Smooth muscle cell (in vitro differentiated cells): Measurements from ENCODE around the gene AP2B1. TPM values are rescaled to one million over a fixed set of nuclear protein-coding genes. Genes with fewer than 3 reads are reported as not detected.
"Not testable (repeated sequence)": the region's sequence is repeated elsewhere in the genome, so short reads cannot be mapped to it uniquely, and the experiment has no call there.

Experiments used
- DNase-seq: peaks from one replicate; lab custom pipeline; 2025; ENCODE audit not compliant: unreplicated experiment; lab: John Stamatoyannopoulos, UW
- H2AFZ ChIP-seq: fragments of 200-600 bp; sonication (generic); 2 replicates; pipeline ENCODE4 v1.6.0; 2016; ENCODE audit warnings: antibody characterized with exemption, low read depth, mild to moderate bottlenecking
- H3F3A ChIP-seq: fragments of 200-600 bp; sonication (generic); 2 replicates; pipeline ENCODE4 v1.6.0; 2017; ENCODE audit warnings: antibody characterized with exemption, low read depth
- H3K27ac ChIP-seq: fragments of 200-600 bp; sonication (generic); 2 replicates; pipeline ENCODE4 v1.5.1; 2016; ENCODE audit warnings: low read depth, mild to moderate bottlenecking
- H3K27me3 ChIP-seq: fragments of 200-600 bp; sonication (generic); 2 replicates; pipeline ENCODE4 v1.6.1; 2016; ENCODE audit warnings: low read depth, mild to moderate bottlenecking
- H3K36me3 ChIP-seq: fragments of 200-600 bp; sonication (generic); 2 replicates; pipeline ENCODE4 v1.5.1; 2016; ENCODE audit warnings: low read depth
- H3K4me1 ChIP-seq: fragments of 200-600 bp; sonication (generic); 2 replicates; pipeline ENCODE4 v1.5.1; 2016; ENCODE audit warnings: low read depth
- H3K4me2 ChIP-seq: fragments of 200-600 bp; sonication (generic); 2 replicates; pipeline ENCODE4 v1.6.0; 2016; ENCODE audit warnings: mild to moderate bottlenecking
- H3K4me3 ChIP-seq: fragments of 200-600 bp; sonication (generic); 2 replicates; pipeline ENCODE4 v1.5.1; 2016; ENCODE audit warnings: mild to moderate bottlenecking
- H3K79me2 ChIP-seq: fragments of 200-600 bp; sonication (generic); 2 replicates; pipeline ENCODE4 v1.6.0; 2016; ENCODE audit warnings: low read depth, mild to moderate bottlenecking
- H3K9ac ChIP-seq: fragments of 200-600 bp; sonication (generic); 2 replicates; pipeline ENCODE4 v1.6.0; 2016; ENCODE audit warnings: low read depth
- H3K9me3 ChIP-seq: fragments of 200-600 bp; sonication (generic); replicated peaks from 2 replicates; pipeline ENCODE4 v1.5.1; 2016; ENCODE audit warnings: low read depth
- H4K20me1 ChIP-seq: fragments of 200-600 bp; sonication (generic); 2 replicates; pipeline ENCODE4 v1.6.0; 2016; ENCODE audit warnings: low read depth
- WGBS: methylation state at CpG from one replicate; pipeline ENCODE4 v1.1.7; 2016; ENCODE audit warnings: low lambda C conversion rate; 5-methylcytosine and 5-hydroxymethylcytosine counted together
- polyA plus RNA-seq: library from polyadenylated mRNA; unstranded; fragments of >200 nt; fragmentation: Nextera tagmentation; extraction: Ambion mirVana; gene quantifications from 2 replicates; pipeline ENCODE4 v1.2.1, GENCODE V29; 2016
- total RNA-seq: library from RNA; depleted of rRNA; stranded (reverse); fragments of >200 nt; gene quantifications from 2 replicates; pipeline ENCODE4 v1.2.3, GENCODE V29; 2014
- TF ChIP-seq, protein P1 (sequence below): fragments of 200-600 bp; sonication (generic); IDR thresholded peaks from 2 replicates; pipeline ENCODE4 v1.5.1; 2017; ENCODE audit warnings: borderline replicate concordance, mild to moderate bottlenecking, antibody characterized with exemption; ENCODE audit not compliant: insufficient read depth, poor library complexity, severe bottlenecking

The AP2B1 gene
- total and polyA plus RNA-seq, 2 experiments from 2014 or later: 58.5 to 92.3 TPM

DNA sequence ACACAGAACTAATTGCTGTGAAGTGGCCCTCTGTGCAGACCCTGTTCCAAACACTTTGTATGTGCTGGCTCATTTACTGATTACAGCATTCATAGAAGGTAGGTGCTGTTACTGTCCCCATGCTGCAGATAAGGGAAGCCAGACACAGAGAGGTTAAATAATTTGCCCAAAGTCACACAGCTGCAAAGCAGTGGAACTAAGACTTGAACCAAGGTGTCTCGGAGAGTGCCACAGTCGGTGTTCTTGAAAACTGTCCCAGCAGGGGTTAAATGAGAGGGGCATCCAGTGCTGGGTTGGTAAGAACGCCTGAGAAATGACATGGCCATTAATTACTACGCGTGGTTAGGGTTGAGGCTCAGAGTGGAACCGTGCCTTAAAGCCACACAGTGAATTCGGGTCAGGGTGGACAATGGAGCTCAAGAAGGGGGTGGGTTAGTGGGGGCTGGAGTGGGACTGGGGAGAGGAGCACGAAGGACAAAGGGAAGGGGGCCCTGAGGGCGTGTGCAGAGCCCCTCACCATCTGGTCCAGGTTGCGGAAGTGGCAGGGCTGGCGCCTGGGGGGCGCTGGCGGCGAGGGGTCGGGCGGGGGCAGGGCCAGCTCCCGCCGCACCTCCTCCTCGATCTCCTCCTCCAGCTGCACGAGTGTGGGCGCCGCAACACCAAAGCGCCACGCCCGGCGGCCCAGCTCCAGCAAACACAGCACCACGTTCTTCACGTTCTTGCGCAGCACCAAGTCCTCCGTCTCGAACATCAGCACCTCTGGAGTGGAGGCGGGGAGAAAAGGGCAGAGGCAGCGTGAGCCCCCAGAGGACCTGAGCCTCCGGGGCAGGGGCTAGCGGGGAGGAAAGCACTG, 162.7 kb downstream of the AP2B1 start:
- WGBS: 21% methylated on average over 27 of the region's 35 CpGs
- Histone ChIP-seq H3K36me3 (no peaks in the 10 kb centered on the region), H3F3A (no peaks in the 10 kb centered on the region), H3K27ac (no peak overlapping the region), H3K79me2 (no peaks in the 10 kb centered on the region), H4K20me1 (no peaks in the 10 kb centered on the region), H3K9me3 (no peaks in the 10 kb centered on the region), H3K4me2 (peak overlapping the region; percentile 73), H3K4me1 (no peaks in the 10 kb centered on the region), H3K27me3 (peaks cover 16% of the 10 kb centered on the region), H3K4me3 (peak overlapping the region; percentile 24), H2AFZ (no peak overlapping the region), H3K9ac (no peak overlapping the region)
- TF ChIP-seq, protein P1, sequence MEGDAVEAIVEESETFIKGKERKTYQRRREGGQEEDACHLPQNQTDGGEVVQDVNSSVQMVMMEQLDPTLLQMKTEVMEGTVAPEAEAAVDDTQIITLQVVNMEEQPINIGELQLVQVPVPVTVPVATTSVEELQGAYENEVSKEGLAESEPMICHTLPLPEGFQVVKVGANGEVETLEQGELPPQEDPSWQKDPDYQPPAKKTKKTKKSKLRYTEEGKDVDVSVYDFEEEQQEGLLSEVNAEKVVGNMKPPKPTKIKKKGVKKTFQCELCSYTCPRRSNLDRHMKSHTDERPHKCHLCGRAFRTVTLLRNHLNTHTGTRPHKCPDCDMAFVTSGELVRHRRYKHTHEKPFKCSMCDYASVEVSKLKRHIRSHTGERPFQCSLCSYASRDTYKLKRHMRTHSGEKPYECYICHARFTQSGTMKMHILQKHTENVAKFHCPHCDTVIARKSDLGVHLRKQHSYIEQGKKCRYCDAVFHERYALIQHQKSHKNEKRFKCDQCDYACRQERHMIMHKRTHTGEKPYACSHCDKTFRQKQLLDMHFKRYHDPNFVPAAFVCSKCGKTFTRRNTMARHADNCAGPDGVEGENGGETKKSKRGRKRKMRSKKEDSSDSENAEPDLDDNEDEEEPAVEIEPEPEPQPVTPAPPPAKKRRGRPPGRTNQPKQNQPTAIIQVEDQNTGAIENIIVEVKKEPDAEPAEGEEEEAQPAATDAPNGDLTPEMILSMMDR: no peak
- DNase-seq: no peak

DNA sequence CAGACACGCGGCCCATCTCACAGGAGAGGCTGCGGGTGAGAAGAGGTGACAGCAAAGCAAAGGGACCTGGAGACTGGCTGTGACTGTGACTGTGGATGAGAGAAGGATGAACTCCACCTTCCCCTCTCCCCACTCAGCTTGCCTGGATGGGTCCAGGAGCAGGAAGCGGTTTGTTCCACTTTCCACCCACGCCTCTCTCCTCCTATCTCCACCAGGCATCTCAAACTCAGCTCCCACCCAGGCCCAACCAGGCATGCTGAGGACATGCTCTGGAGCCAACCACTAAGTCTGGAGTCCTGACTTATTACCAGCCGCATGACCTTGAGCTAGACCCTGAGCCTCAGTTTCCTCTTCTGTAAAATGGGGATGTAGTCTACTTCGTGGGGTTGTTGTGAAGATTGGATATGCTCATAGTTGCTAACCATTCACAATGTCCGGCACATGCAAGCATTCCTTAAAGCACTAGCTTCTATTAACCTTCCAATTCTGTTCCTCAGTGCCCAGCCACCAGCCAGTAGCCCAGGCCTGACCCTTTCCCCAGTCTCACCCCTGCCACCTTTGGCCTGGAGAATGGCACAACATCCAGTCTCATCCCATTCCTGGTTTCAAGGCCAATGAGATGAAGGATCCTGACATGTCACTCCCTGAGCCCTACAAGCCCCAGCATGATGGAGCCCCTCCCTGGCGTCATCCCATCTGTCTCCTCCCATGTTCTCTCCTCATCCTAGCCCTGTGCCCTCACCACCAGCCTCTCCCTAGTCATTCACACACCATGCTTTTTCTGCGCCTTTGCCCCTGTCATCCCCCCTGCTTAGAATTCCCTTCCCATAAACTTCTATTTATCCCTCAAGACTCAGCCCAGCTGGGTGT, 163.6 kb downstream of the AP2B1 start:
- Histone ChIP-seq H3K4me2 (peak overlapping the region; percentile 73), H3K4me1 (no peaks in the 10 kb centered on the region), H3K36me3 (no peaks in the 10 kb centered on the region), H3K27ac (no peak overlapping the region), H3F3A (no peaks in the 10 kb centered on the region), H4K20me1 (no peaks in the 10 kb centered on the region), H3K27me3 (peaks cover 16% of the 10 kb centered on the region), H3K79me2 (no peaks in the 10 kb centered on the region), H2AFZ (no peak overlapping the region), H3K9ac (no peak overlapping the region), H3K4me3 (no peak overlapping the region), H3K9me3 (no peaks in the 10 kb centered on the region)
- WGBS: 85% methylated on average over 10 of the region's 10 CpGs
- TF ChIP-seq, protein P1: no peak
- DNase-seq: no peak

DNA sequence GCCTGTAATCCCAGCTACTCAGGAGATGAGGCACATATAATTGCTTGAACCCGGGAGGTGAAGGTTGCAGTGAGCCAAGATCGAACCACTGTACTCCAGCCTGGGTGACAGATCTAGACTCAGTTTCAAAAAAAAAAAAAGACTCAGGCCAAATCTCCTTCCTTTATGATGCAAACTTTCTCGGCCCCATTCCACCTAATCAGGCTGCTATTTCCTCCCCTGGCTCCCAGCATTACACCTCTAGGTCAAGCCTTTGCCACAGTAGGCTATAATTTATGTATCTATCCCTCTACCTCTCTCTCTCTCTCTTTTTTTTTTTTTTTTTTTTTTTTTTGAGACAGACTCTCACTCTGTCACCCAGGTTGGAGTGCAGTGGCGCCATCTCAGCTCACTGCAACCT, 164.4 kb downstream of the AP2B1 start:
- H3K4me2 ChIP-seq, H3K9ac ChIP-seq, H3K79me2 ChIP-seq, H3F3A ChIP-seq, H3K9me3 ChIP-seq, H3K4me1 ChIP-seq, H3K27ac ChIP-seq, DNase-seq, H3K36me3 ChIP-seq, H3K4me3 ChIP-seq, H2AFZ ChIP-seq, H4K20me1 ChIP-seq: not testable (repeated sequence)
- peaks cover 16% of the 10 kb centered on the region for H3K27me3 ChIP-seq
- WGBS: 92% methylated on average over 4 of the region's 4 CpGs

DNA sequence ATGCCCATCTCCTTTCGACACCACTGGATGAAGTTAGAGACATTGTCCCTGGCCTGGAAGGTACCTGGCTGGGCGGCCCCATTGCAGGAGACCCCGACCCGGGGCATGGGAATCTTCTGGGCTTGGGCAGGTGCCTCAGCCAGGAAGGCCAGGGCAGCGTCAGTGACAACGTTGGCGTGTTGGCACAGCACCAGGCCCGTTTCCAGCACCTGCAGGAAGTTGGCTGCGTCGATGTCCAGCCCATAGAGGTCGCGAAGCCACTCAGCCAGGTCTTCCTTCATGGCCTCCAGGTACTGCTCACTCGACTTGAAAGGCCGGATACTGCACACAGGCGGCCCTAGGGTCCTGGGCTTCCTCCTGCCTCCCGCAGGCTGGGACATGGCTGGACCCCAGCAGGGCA, 165.3 kb downstream of the AP2B1 start:
- H3K9ac ChIP-seq: no peak overlapping the region
- no peak overlapping the region for H3K4me2 ChIP-seq

More for the DNA sequence above, 165.3 kb downstream of the AP2B1 start:
- Histone ChIP-seq H3K9me3 (no peaks in the 10 kb centered on the region), H3K36me3 (no peaks in the 10 kb centered on the region), H3F3A (no peaks in the 10 kb centered on the region), H3K27ac (no peak overlapping the region), H3K4me1 (no peaks in the 10 kb centered on the region), H3K4me3 (no peak overlapping the region), H3K79me2 (no peaks in the 10 kb centered on the region), H4K20me1 (no peaks in the 10 kb centered on the region), H2AFZ (no peak overlapping the region), H3K27me3 (peaks cover 16% of the 10 kb centered on the region)
- WGBS: 92% methylated on average over 16 of the region's 16 CpGs
- no peak for DNase-seq
- TF ChIP-seq, protein P1: no peak
